HEK293T (cell line): Measurements from ENCODE around the gene MCL1.

Source experiments
- BHLHE40 ChIP-seq: fragments of 450-650 bp; IDR thresholded peaks from 2 replicates; pipeline ENCODE4 v1.6.1; 2016; ENCODE audit warnings: mild to moderate bottlenecking, moderate library complexity, borderline replicate concordance
- ZNF384 ChIP-seq: fragments of 450-650 bp; IDR thresholded peaks from 2 replicates; pipeline ENCODE4 v1.6.1; 2016

GRCh38 chr1:150575518-150576366 lies 3.7 kb downstream of the MCL1 start:
- TF ChIP-seq ZNF384 (no peak), BHLHE40 (no peak)
